A549 treated with CORT108297 at 1 μM for 4 hours (cell line): ENCODE measurements around the gene GOLGA8Q. TPM values are rescaled to one million over a fixed set of nuclear protein-coding genes. Genes with fewer than 3 reads are reported as not detected.

Experiments
- total RNA-seq: library from RNA; stranded (reverse); fragments of 200-300 nt; extraction: Qiagen RNA extraction; gene quantifications from 5 replicates; pipeline ENCODE4 v1.2.3, GENCODE V29; 2022

GOLGA8Q gene
- total RNA-seq: 0.07 to 0.18 TPM in 2 of 5 replicates, not detected in the others

GRCh38 chr15:30551750-30552149 lies at the start of gene GOLGA8Q:
Gene GOLGA8Q, plus strand, starts transcription at chr15:30552050. Its CDS starts 28 bp downstream, at chr15:30552078.

GRCh38 chr15:30603796-30604195 lies 51.9 kb downstream of the GOLGA8Q start, which contains the start of gene GOLGA8H:
Gene GOLGA8H, plus strand, starts transcription at chr15:30604028. Its CDS starts 98 bp downstream, at chr15:30604126.

Other genes starting within 250 kb of the GOLGA8Q start
- 4.5 to 7.5 TPM (median 7.2 TPM) in 5 replicates for gene CHRFAM7A, start 158.5 kb upstream of the GOLGA8Q start, total RNA-seq
- gene GOLGA8R, start 137.8 kb upstream of the GOLGA8Q start, total RNA-seq: 0.12 to 0.35 TPM (median 0.26 TPM) in 5 replicates
- gene GOLGA8H, start 52.0 kb downstream of the GOLGA8Q start, total RNA-seq: 1.8 to 3.1 TPM (median 2.9 TPM) in 5 replicates